CD4-positive, CD25-positive, alpha-beta regulatory T cell (primary cell): Measurements from ENCODE around the gene PLPP6. TPM values are rescaled to one million over a fixed set of nuclear protein-coding genes. Genes with fewer than 3 reads are reported as not detected.

Experiments used
- ATAC-seq, 2 donors: fragments of 150-1000 bp; cut with Tn5 transposase; one replicate each; pipeline ENCODE4 v1.10.0; 2021; ENCODE audit warnings: low read depth in 2 of 2, moderate number of reproducible peaks in 2 of 2, moderate library complexity in 1 of 2
- DNase-seq, 3 donors: peaks; one replicate each; pipeline versions ENCODE4 v3.0.0 to v3.0.0-alpha.2; 2012 to 2022; ENCODE audit warnings: mixed read lengths in 1 of 3
- H3K27ac ChIP-seq: one replicate; pipeline ENCODE4 v1.7.0; 2013; ENCODE audit warnings: mild to moderate bottlenecking, low read length; ENCODE audit not compliant: insufficient read depth, poor library complexity, severe bottlenecking
- H3K27me3 ChIP-seq: one replicate; pipeline ENCODE4 v1.7.0; 2013; ENCODE audit warnings: low read length; ENCODE audit not compliant: control insufficient read depth, insufficient read depth
- H3K36me3 ChIP-seq: one replicate; pipeline ENCODE4 v1.7.0; 2013; ENCODE audit warnings: mild to moderate bottlenecking, low read length, moderate library complexity; ENCODE audit not compliant: control insufficient read depth, insufficient read depth
- H3K4me1 ChIP-seq: 2 replicates; pipeline ENCODE4 v1.7.0; 2013; ENCODE audit warnings: mild to moderate bottlenecking, low read length; ENCODE audit not compliant: insufficient read depth, control insufficient read depth, poor library complexity, severe bottlenecking
- H3K4me3 ChIP-seq: one replicate; pipeline ENCODE4 v1.7.0; 2013; ENCODE audit warnings: low read depth, mild to moderate bottlenecking, low read length, moderate library complexity
- H3K9me3 ChIP-seq, 2 experiments: 1 replicate in 1 of 2; 2 replicates in 1 of 2; pipeline ENCODE4 v1.7.0; 2013; ENCODE audit warnings: low read length in 2 of 2, mild to moderate bottlenecking in 1 of 2, moderate library complexity in 1 of 2; ENCODE audit not compliant: control insufficient read depth in 2 of 2
- H3K27ac Mint-ChIP-seq, 3 donors: one replicate each; pipeline ENCODE4 v1.8.0; 2020 to 2022; ENCODE audit warnings: mild to moderate bottlenecking in 3 of 3, mixed read lengths in 3 of 3, moderate library complexity in 2 of 3
- H3K27me3 Mint-ChIP-seq: one replicate; pipeline ENCODE4 v1.8.0; 2022; ENCODE audit warnings: mild to moderate bottlenecking, mixed read lengths
- H3K36me3 Mint-ChIP-seq: one replicate; pipeline ENCODE4 v1.8.0; 2020; ENCODE audit warnings: mixed read lengths
- H3K4me1 Mint-ChIP-seq, 4 donors: one replicate each; pipeline ENCODE4 v1.8.0; 2020 to 2022; ENCODE audit warnings: mixed read lengths in 4 of 4, mild to moderate bottlenecking in 1 of 4
- H3K4me3 Mint-ChIP-seq, 4 donors: one replicate each; pipeline ENCODE4 v1.8.0; 2020 to 2022; ENCODE audit warnings: mild to moderate bottlenecking in 4 of 4, mixed read lengths in 4 of 4, moderate library complexity in 3 of 4
- H3K9me3 Mint-ChIP-seq, 7 donors: one replicate each; pipeline ENCODE4 v1.8.0; 2020 to 2022; ENCODE audit warnings: mixed read lengths in 7 of 7, mild to moderate bottlenecking in 3 of 7, moderate library complexity in 2 of 7
- polyA plus RNA-seq, 4 donors: library from polyadenylated mRNA; unstranded; fragments of 300-500 nt; fragmentation: Illumina TruSeq; gene quantifications; one replicate each; pipeline ENCODE4 v1.2.3, GENCODE V29; 2021
- total RNA-seq: library from RNA; stranded (reverse); gene quantifications from one replicate; pipeline ENCODE4 v1.2.3, GENCODE V29; 2022

Gene PLPP6
- total and polyA plus RNA-seq, 5 donors from 2014 or later: 5.0 to 9.6 (median 8.7) TPM

- H3K4me1 Mint-ChIP-seq: peaks cover 44 to 70% (median 60%) of the 10 kb centered on the region in 4 donors
- H3K4me1 ChIP-seq: peaks cover 62% of the 10 kb centered on the region
- no peaks in the 10 kb centered on the region for H3K9me3 ChIP-seq
- peak overlapping the region; percentile 87 for H3K4me3 ChIP-seq
- H3K36me3 ChIP-seq: no peaks in the 10 kb centered on the region
- peaks cover 3% of the 10 kb centered on the region for H3K27me3 ChIP-seq
- peak overlapping the region; percentile 94 to 100 (median 96) for H3K4me3 Mint-ChIP-seq
- H3K9me3 Mint-ChIP-seq: no peaks in the 10 kb centered on the region
- ATAC-seq (no peak), DNase-seq (peak in 2 of 3 donors; percentile 6 to 47)
- no peaks in the 10 kb centered on the region for H3K36me3 Mint-ChIP-seq
- peak overlapping the region; percentile 72 for H3K27ac ChIP-seq
- H3K27ac Mint-ChIP-seq: peak overlapping the region; percentile 85 to 98 (median 89)
- H3K27me3 Mint-ChIP-seq: no peaks in the 10 kb centered on the region
Observed at GRCh38 chr9:4662989-4663792, 1.1 kb downstream of the PLPP6 start.

GRCh38 chr9:4663956-4664355 lies 1.9 kb downstream of the PLPP6 start:
- Histone ChIP-seq H3K27me3 (peaks cover 3% of the 10 kb centered on the region), H3K36me3 (no peaks in the 10 kb centered on the region), H3K4me1 (peaks cover 62% of the 10 kb centered on the region), H3K4me3 (peak overlapping the region; percentile 87), H3K27ac (peak overlapping the region; percentile 72), H3K9me3 (no peaks in the 10 kb centered on the region)
- peak overlapping the region; percentile 94 to 100 (median 96) for H3K4me3 Mint-ChIP-seq
- no peak for DNase-seq
- no peaks in the 10 kb centered on the region for H3K27me3 Mint-ChIP-seq
- no peaks in the 10 kb centered on the region for H3K36me3 Mint-ChIP-seq
- peak overlapping the region; percentile 2 to 98 (median 29) for H3K27ac Mint-ChIP-seq
- no peaks in the 10 kb centered on the region for H3K9me3 Mint-ChIP-seq
- ATAC-seq: no peak
- H3K4me1 Mint-ChIP-seq: peaks cover 44 to 70% (median 65%) of the 10 kb centered on the region in 4 donors

GRCh38 chr9:4665357-4665756 lies 3.3 kb downstream of the PLPP6 start:
- Histone ChIP-seq H3K4me1 (peaks cover 62% of the 10 kb centered on the region), H3K9me3 (no peaks in the 10 kb centered on the region), H3K27me3 (peaks cover 3% of the 10 kb centered on the region), H3K27ac (peak overlapping the region; percentile 18), H3K4me3 (peak overlapping the region; percentile 87), H3K36me3 (no peaks in the 10 kb centered on the region)
- Mint-ChIP-seq H3K4me3 (peak overlapping the region; percentile 91 to 100 (median 96)), H3K27ac (peak overlapping the region; percentile 94 to 98 (median 95)), H3K27me3 (no peaks in the 10 kb centered on the region), H3K36me3 (no peaks in the 10 kb centered on the region), H3K4me1 (peaks cover 44 to 68% (median 64%) of the 10 kb centered on the region in 4 donors), H3K9me3 (no peaks in the 10 kb centered on the region)
- DNase-seq (no peak), ATAC-seq (no peak)

DNA sequence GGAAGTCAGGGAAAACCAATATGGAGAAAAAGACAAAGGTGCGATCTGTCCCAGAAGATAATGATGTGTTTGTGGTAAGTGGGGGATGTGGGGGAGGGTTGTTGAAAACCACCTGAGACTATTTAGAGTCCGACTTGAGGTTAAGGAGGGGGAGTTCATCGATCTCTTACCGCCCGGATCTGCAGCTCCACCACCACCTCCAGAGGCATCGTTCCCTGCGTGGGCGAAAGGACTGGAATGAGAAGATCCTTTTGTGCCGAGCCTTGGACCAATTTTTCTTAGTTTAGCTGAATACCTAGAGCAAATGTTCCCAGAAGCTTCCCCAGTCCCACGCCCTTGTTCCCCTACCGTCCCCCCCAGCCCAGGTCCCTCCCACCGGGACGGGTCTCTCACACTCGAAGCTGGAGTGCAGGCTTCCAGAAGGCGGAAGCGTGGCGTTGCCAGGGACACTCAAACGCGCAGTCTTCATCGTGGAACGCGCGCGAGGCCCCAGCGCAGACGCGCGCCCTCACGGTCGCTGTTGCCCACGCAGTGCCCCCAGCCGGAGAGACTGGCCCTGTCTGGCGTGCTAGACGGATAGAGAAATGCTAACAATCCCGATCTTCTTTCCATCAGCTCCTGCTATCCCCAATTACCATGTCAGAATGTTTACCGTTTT lies 4.1 kb downstream of the PLPP6 start, which contains the start of gene SPATA6L:
SPATA6L (minus strand) TSS at position 439 of the 658 bp plus-strand sequence; CDS start at position 209, 230 bp downstream.
- Histone ChIP-seq H3K36me3 (no peaks in the 10 kb centered on the region), H3K4me1 (peaks cover 62% of the 10 kb centered on the region), H3K4me3 (peak within 1 kb of the TSS; percentile 87), H3K27me3 (peaks cover 3% of the 10 kb centered on the region), H3K27ac (peak within 1 kb of the TSS; percentile 44), H3K9me3 (no peaks in the 10 kb centered on the region)
- peak; percentile 31 to 46 (median 38) for DNase-seq
- peak; percentile 35 to 41 for ATAC-seq
- Mint-ChIP-seq H3K27ac (peak within 1 kb of the TSS; percentile 94 to 98 (median 95)), H3K27me3 (no peaks in the 10 kb centered on the region), H3K4me3 (peak within 1 kb of the TSS; percentile 91 to 100 (median 96)), H3K36me3 (no peaks in the 10 kb centered on the region), H3K4me1 (peaks cover 43 to 68% (median 63%) of the 10 kb centered on the region in 4 donors), H3K9me3 (no peaks in the 10 kb centered on the region)

DNA sequence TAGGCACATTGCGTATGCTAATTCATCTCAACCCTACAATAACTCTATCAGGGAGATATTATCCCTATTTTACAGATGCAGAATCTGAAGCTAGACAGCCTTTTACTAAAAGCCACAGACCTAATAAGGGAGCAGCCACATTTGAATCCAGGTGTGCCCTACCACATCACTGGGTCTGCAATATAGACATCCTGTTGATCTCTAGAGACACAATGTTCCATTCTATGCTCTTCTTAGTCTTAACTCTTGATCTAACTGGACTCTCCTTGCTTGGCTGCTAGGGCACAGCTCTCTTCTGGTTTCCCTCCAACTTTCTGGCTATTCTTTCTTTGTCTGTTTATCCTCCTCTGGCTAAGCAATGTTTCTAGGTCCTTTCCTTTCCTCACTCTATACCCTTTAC lies 5.6 kb downstream of the PLPP6 start:
- Histone ChIP-seq H3K27me3 (peaks cover 3% of the 10 kb centered on the region), H3K9me3 (no peaks in the 10 kb centered on the region), H3K4me3 (peak overlapping the region; percentile 87), H3K36me3 (no peaks in the 10 kb centered on the region), H3K4me1 (peaks cover 53% of the 10 kb centered on the region), H3K27ac (no peak overlapping the region)
- H3K9me3 Mint-ChIP-seq: no peaks in the 10 kb centered on the region
- H3K4me3 Mint-ChIP-seq: peak overlapping the region; percentile 46 to 100 (median 68)
- ATAC-seq (peak; percentile 80), DNase-seq (peak in 2 of 3 donors; percentile 58 to 60)
- no peaks in the 10 kb centered on the region for H3K27me3 Mint-ChIP-seq
- H3K27ac Mint-ChIP-seq: peak overlapping the region; percentile 82 to 98 (median 84)
- H3K4me1 Mint-ChIP-seq: peaks cover 34 to 59% (median 53%) of the 10 kb centered on the region in 4 donors
- no peaks in the 10 kb centered on the region for H3K36me3 Mint-ChIP-seq

GRCh38 chr9:4668604-4669003 lies 6.5 kb downstream of the PLPP6 start:
- Mint-ChIP-seq H3K27me3 (peaks cover 4% of the 10 kb centered on the region), H3K36me3 (no peaks in the 10 kb centered on the region), H3K9me3 (no peaks in the 10 kb centered on the region), H3K4me3 (no peak overlapping the region), H3K4me1 (peaks cover 27 to 50% (median 46%) of the 10 kb centered on the region in 4 donors), H3K27ac (peak overlapping the region in 2 of 3 donors; percentile 71 to 80)
- Histone ChIP-seq H3K27ac (no peak overlapping the region), H3K4me3 (no peak overlapping the region), H3K36me3 (no peaks in the 10 kb centered on the region), H3K27me3 (peaks cover 3% of the 10 kb centered on the region), H3K4me1 (peaks cover 43% of the 10 kb centered on the region), H3K9me3 (no peaks in the 10 kb centered on the region)
- DNase-seq (no peak), ATAC-seq (no peak)

DNA sequence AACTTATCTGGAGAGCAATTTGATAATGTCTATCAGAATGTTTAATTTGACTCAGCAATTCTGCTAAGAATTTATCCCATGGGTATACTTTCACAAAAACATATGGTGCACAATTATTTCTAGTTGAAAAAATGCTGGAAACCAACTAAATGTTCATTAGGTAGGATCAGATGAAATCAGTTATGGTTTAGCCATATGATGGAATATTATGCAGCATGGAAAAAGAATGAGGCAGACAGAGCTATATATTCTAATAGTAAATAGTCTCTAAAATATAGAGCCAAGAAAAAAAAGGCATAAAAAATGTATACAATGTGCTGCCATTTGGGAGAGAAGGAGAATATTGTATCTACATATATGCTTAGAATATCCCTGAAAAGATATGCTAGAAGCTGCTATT lies 7.8 kb downstream of the PLPP6 start:
- ATAC-seq (no peak), DNase-seq (no peak)
- H3K9me3 Mint-ChIP-seq: no peaks in the 10 kb centered on the region
- no peak overlapping the region for H3K27ac ChIP-seq
- H3K36me3 Mint-ChIP-seq: no peaks in the 10 kb centered on the region
- H3K27ac Mint-ChIP-seq: peak overlapping the region in 2 of 3 donors; percentile 17 to 26
- peaks cover 3% of the 10 kb centered on the region for H3K27me3 ChIP-seq
- H3K4me3 Mint-ChIP-seq: no peak overlapping the region
- peaks cover 30% of the 10 kb centered on the region for H3K4me1 ChIP-seq
- no peaks in the 10 kb centered on the region for H3K9me3 ChIP-seq
- H3K27me3 Mint-ChIP-seq: peaks cover 6% of the 10 kb centered on the region
- H3K4me1 Mint-ChIP-seq: peaks cover 16 to 38% (median 33%) of the 10 kb centered on the region in 4 donors
- H3K4me3 ChIP-seq: no peak overlapping the region
- H3K36me3 ChIP-seq: no peaks in the 10 kb centered on the region
